ENCODE results near the gene PRLR. TPM values are rescaled to one million over a fixed set of nuclear protein-coding genes. Genes with fewer than 3 reads are reported as not detected.

The PRLR gene
- total and polyA plus RNA-seq, 2 experiments from 2014 or later = 0.31 to 2.2 TPM

DNA sequence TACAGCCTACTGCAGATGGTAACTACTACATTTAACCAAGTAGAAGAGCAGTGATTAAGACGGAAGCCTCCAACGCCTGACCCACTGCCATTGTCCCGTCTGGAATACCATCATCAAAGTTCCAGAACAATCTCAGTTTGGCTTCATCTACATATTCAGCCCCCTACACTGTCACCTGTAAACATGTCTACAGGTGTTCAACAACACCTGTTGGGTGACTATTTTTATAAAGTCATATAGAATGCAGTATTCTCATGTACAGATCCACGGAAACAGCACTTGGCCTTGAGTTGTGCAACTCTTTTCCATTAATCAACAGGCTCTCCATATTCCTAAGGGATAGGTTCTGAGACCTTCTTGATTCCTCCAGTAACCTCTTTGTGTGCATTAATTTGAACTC lies 129.3 kb downstream of the PRLR start (continued):
- TF ChIP-seq EZH2 (IDR thresholded peaks at IDR 0.05; ENCODE audit: low read depth, unreplicated experiment) (no peak), ZNF114 (CRISPR knock-in tag; IDR thresholded peaks at IDR 0.05) (no peak), ETS1 (IDR thresholded peaks at IDR 0.05) (no peak), CREB1 (CRISPR knock-in tag; IDR thresholded peaks at IDR 0.05; ENCODE audit: low read depth) (no peak), CTCF (conservative IDR thresholded peaks at IDR 0.05; ENCODE audit: low read depth in 2 of 2) (no peak), STAT1 (IDR thresholded peaks at IDR 0.05; ENCODE audit: unreplicated experiment) (no peak), ZNF331 (CRISPR knock-in tag; IDR thresholded peaks at IDR 0.05; ENCODE audit: low read depth) (no peak), JUNB (IDR thresholded peaks at IDR 0.05; ENCODE audit: unreplicated experiment) (no peak), REST (IDR thresholded peaks at IDR 0.05; ENCODE audit: unreplicated experiment) (no peak)

- Mint-ChIP-seq H3K9me3 (no peaks in the 10 kb centered on the region; the same call in 2 of the 3 replicates), H3K4me3 (no peak overlapping the region), H3K27me3 (ENCODE audit: insufficient read depth, low read depth, poor library complexity) (no peaks in the 10 kb centered on the region), H3K36me3 (ENCODE audit: low read depth) (no peaks in the 10 kb centered on the region), H3K27ac (no peak overlapping the region), H3K4me1 (no peaks in the 10 kb centered on the region)
- no peaks in the 10 kb centered on the region for H3K27me3 ChIP-seq (ENCODE audit: insufficient read depth)
- H2AFZ ChIP-seq = no peak overlapping the region
- H3K9me2 ChIP-seq (ENCODE audit: insufficient read depth) = peaks cover 7% of the 10 kb centered on the region; the same call in 1 of the 2 replicates
- no peaks in the 10 kb centered on the region for H3K79me2 ChIP-seq (replicated peaks; ENCODE audit: insufficient read depth)
- no peak overlapping the region for H3K4me2 ChIP-seq
- no peak overlapping the region for H3K27ac ChIP-seq (ENCODE audit: low read depth)
- H3K4me1 ChIP-seq (ENCODE audit: insufficient read depth) = no peaks in the 10 kb centered on the region
- no peak overlapping the region for H3K4me3 ChIP-seq
- ATAC-seq = no peak
- no peaks in the 10 kb centered on the region for H4K20me1 ChIP-seq (replicated peaks; ENCODE audit: insufficient read depth)
- no peaks in the 10 kb centered on the region for H3F3A ChIP-seq (replicated peaks; ENCODE audit: low read depth)
- H3K36me3 ChIP-seq (ENCODE audit: insufficient read depth) = no peaks in the 10 kb centered on the region
- DNase-seq (ENCODE audit: low spot score) = no peak
- TF ChIP-seq NANOG (IDR thresholded peaks at IDR 0.05; ENCODE audit: borderline replicate concordance) = no peak
- TF ChIP-seq EZH2 (IDR thresholded peaks at IDR 0.05; ENCODE audit: low read depth, unreplicated experiment) = no peak
- no peak for TF ChIP-seq REST (IDR thresholded peaks at IDR 0.05; ENCODE audit: unreplicated experiment)
These were observed 132.1 kb downstream of the PRLR start for GRCh38 chr5:35098214-35098613.
